ENCODE data around the gene INCENP.
"Not testable (repeated sequence)": the region's sequence is repeated elsewhere in the genome, so short reads cannot be mapped to it uniquely, and the experiment has no call there.

INCENP gene

DNA sequence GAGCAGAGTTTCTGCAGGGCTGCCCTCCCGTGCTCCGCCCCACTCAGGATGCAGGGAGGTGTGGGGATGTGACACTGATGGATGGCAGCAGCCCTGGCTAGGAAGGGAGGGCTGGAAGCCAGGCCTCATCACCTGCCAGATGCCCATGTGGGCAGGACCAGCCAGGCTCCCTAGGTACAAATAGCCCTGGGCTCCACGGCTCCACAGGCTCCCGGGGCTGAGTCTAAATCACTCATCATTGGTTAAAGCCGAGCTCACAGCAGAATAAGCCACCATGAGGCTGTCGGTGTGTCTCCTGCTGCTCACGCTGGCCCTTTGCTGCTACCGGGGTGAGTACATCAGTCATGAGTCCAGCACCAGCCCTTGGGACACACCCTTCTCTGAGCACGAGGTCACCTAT, 66.2 kb downstream of the INCENP start, which contains the start of gene SCGB1D1:
TSS of gene SCGB1D1 (plus strand) at position 206 of the 400 bp plus-strand sequence. CDS start at position 275, 69 bp downstream.
- H3K27ac ChIP-seq: no peak within 1 kb of the TSS
- ChIA-PET POLR2A (ENCODE audit: low non-redundant PET) (no interaction called here), CTCF (no interaction called here)
- DNase-seq (ENCODE audit: low spot score): no peak
- TF ChIP-seq, protein P1, sequence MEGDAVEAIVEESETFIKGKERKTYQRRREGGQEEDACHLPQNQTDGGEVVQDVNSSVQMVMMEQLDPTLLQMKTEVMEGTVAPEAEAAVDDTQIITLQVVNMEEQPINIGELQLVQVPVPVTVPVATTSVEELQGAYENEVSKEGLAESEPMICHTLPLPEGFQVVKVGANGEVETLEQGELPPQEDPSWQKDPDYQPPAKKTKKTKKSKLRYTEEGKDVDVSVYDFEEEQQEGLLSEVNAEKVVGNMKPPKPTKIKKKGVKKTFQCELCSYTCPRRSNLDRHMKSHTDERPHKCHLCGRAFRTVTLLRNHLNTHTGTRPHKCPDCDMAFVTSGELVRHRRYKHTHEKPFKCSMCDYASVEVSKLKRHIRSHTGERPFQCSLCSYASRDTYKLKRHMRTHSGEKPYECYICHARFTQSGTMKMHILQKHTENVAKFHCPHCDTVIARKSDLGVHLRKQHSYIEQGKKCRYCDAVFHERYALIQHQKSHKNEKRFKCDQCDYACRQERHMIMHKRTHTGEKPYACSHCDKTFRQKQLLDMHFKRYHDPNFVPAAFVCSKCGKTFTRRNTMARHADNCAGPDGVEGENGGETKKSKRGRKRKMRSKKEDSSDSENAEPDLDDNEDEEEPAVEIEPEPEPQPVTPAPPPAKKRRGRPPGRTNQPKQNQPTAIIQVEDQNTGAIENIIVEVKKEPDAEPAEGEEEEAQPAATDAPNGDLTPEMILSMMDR (conservative IDR thresholded peaks at IDR 0.05; ENCODE audit: low read depth): no peak

DNA sequence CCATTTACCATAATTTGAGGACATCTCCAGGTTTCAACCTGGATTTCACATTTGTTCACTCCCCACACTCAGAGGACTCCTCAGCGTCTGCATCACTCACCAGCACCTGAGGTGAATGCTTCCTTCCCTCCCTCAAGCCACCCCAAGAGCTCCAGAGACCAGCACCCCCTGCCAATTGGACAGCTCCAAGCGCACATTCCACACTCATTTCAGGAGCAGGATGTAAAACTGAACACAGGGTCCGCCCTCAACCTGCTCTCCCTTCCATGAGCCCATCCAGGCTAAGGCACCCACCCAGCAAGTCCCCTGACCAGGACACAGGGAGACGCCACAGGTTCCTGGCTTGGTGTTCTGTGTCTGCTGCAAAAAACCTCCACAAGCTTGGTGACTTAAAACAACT, 70.1 kb downstream of the INCENP start:
- DNase-seq (ENCODE audit: low spot score): no peak
- ChIA-PET CTCF (no interaction called here), POLR2A (ENCODE audit: low non-redundant PET) (no interaction called here)
- H3K27ac ChIP-seq: no peak overlapping the region
- TF ChIP-seq, protein P1 (conservative IDR thresholded peaks at IDR 0.05; ENCODE audit: low read depth): no peak

DNA sequence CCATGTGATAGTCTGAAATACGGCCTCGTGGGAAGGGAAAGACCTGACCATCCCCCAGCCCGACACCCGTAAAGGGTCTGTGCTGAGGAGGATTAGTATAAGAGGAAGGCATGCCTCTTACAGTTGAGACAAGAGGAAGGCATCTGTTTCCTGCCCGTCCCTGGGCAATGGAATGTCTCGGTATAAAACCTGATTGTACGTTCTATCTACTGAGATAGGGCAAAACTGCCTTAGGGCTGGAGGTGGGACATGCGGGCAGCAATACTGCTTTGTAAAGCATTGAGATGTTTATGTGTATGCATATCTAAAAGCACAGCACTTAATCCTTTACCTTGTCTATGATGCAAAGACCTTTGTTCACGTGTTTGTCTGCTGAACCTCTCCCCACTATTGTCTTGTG, 71.2 kb downstream of the INCENP start:
- CTCF ChIA-PET; DNase-seq (ENCODE audit: low spot score); H3K27ac ChIP-seq; POLR2A ChIA-PET (ENCODE audit: low non-redundant PET): not testable (repeated sequence)

DNA sequence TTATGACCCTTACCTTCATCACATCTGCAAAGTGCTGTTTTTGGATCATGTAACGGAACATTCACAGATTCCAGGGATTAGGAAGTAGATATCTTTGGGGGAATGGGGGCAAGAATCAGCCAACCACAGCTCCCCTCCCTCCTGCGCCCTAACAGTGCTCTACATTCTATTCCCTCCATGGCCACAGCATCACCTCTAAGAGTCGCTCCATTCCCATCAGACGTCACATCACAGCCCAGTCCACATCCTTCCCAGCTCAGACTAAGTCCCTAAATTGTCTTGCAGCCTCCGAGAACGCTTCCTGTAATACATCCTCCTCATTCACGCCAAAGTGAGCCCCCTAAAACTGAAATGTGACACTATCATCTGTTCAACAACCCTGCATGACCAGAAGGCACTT, 72.1 kb downstream of the INCENP start:
- ChIA-PET CTCF (no interaction called here), POLR2A (ENCODE audit: low non-redundant PET) (no interaction called here)
- no peak for DNase-seq (ENCODE audit: low spot score)
- no peak overlapping the region for H3K27ac ChIP-seq
- TF ChIP-seq, protein P1 (conservative IDR thresholded peaks at IDR 0.05; ENCODE audit: low read depth): no peak

DNA sequence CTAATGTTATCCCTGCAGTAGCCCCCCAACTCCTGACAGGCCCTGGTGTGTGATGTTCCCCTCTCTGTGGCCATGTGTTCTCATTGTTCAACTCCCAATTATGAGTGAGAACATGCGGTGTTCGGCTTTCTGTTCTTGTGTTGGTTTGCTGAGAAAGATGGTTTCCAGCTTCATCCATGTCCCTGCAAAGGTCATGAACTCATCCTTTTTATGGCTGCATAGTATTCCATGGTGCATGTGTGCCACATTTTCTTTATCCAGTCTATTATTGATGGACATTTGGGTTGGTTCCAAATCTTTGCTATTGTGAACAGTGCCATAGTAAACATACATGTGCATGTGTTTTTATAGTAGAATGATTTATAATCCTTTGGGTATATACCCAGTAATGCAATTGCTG, 73.6 kb downstream of the INCENP start:
- POLR2A ChIA-PET (ENCODE audit: low non-redundant PET); H3K27ac ChIP-seq; DNase-seq (ENCODE audit: low spot score): not testable (repeated sequence)
- CTCF ChIA-PET: interaction anchor here (0.6 kb wide), 1 partner anchor 15 kb away, joined by 3 read pairs; no protein-coding TSS in a partner anchor

DNA sequence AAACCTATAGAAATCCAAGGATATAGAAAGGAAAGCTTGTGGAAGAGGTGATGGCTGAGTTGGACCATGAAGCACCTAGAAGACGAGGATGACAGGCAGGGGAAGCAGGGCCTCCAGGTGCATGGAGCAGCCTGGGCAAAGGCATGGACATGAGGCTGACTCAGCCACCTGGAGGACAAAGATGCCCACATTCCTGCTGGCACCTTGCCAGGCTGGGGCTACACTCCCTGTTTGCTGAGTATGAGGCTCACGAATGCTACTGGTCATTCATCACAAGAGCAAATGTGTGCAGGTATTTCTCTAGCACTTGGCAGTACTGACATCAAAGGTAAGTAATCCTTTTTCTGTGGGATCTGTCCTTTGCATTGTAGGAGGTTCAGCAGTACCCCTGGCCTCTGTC, 77.6 kb downstream of the INCENP start:
- POLR2A ChIA-PET (ENCODE audit: low non-redundant PET): no interaction called here
- H3K27ac ChIP-seq: no peak overlapping the region
- TF ChIP-seq, protein P1 (conservative IDR thresholded peaks at IDR 0.05; ENCODE audit: low read depth): no peak
- CTCF ChIA-PET: interaction anchor here (1.3 kb wide), 1 partner anchor 16 kb away, joined by 3 read pairs; no protein-coding TSS in a partner anchor
- peak; percentile 22 for DNase-seq (ENCODE audit: low spot score)

Measured in RWPE1 (cell line).